Dermis microvascular lymphatic vessel endothelial cell (primary cell): ENCODE results near the gene MGAT3. TPM values are rescaled to one million over a fixed set of nuclear protein-coding genes. Genes with fewer than 3 reads are reported as not detected.

Experiments
- DNase-seq, 2 donors: peaks; one replicate each; pipeline versions ENCODE4 v3.0.0 to v3.0.0-alpha.2; 2010; ENCODE audit warnings: low read depth in 2 of 2
- total RNA-seq: library from RNA; depleted of rRNA; stranded (reverse); fragments of >200 nt; gene quantifications from 2 replicates; pipeline ENCODE4 v1.2.1, GENCODE V29; 2014

The MGAT3 gene
- total RNA-seq, 1 donor from 2014 or later, result not detected

- DNase-seq, result no peak
Observed at GRCh38 chr22:39450258-39450955, 6.4 kb upstream of the MGAT3 start.

- no peak for DNase-seq
Observed at GRCh38 chr22:39452740-39453040, 4.1 kb upstream of the MGAT3 start.

- no peak for DNase-seq
Observed at GRCh38 chr22:39453765-39454378, 2.9 kb upstream of the MGAT3 start.

GRCh38 chr22:39454385-39454871 is 2.4 kb upstream of the MGAT3 start:
- no peak for DNase-seq

GRCh38 chr22:39457198-39457555 is 365 bp downstream of the MGAT3 start:
- DNase-seq, result no peak

GRCh38 chr22:39457556-39458443 is 988 bp downstream of the MGAT3 start:
- no peak for DNase-seq

GRCh38 chr22:39458444-39459083 is 1.8 kb downstream of the MGAT3 start:
- no peak for DNase-seq

GRCh38 chr22:39459681-39460080 is 2.9 kb downstream of the MGAT3 start:
- no peak for DNase-seq

GRCh38 chr22:39462443-39463221 is 5.8 kb downstream of the MGAT3 start:
- DNase-seq, result peak in 1 of 2 donors; percentile 13

- no peak for DNase-seq
Observed at GRCh38 chr22:39463277-39463676, 6.5 kb downstream of the MGAT3 start.

GRCh38 chr22:39463931-39464390 is 7.1 kb downstream of the MGAT3 start:
- no peak for DNase-seq

- no peak for DNase-seq
Observed at GRCh38 chr22:39466228-39467006, 9.6 kb downstream of the MGAT3 start.

- no peak for DNase-seq
Observed at GRCh38 chr22:39467390-39467895, 10.6 kb downstream of the MGAT3 start.

- DNase-seq, result no peak
Observed at GRCh38 chr22:39468487-39469325, 11.9 kb downstream of the MGAT3 start.

- no peak for DNase-seq
Observed at GRCh38 chr22:39469326-39469680, 12.5 kb downstream of the MGAT3 start.

- no peak for DNase-seq
Observed at GRCh38 chr22:39469681-39470450, 13.1 kb downstream of the MGAT3 start.

- DNase-seq, result no peak
Observed at GRCh38 chr22:39470451-39471291, 13.9 kb downstream of the MGAT3 start.
